Ishikawa (cell line): Measurements from ENCODE around the gene AACS.

Experiments used
- CEBPB ChIP-seq: IDR thresholded peaks from 2 replicates; pipeline ENCODE4 v1.6.1; 2012
- CREB1 ChIP-seq: IDR thresholded peaks from 2 replicates; pipeline ENCODE4 v1.6.1; 2012; ENCODE audit warnings: low read depth
- EGR1 ChIP-seq: IDR thresholded peaks from 2 replicates; pipeline ENCODE4 v1.6.1; 2012
- EP300 ChIP-seq: IDR thresholded peaks from 2 replicates; pipeline ENCODE4 v1.6.1; 2012; ENCODE audit warnings: borderline replicate concordance
- FOXM1 ChIP-seq: IDR thresholded peaks from 2 replicates; pipeline ENCODE4 v1.6.1; 2012; ENCODE audit warnings: low read depth, borderline replicate concordance
- NFIC ChIP-seq: IDR thresholded peaks from 2 replicates; pipeline ENCODE4 v1.6.1; 2012
- RAD21 ChIP-seq: IDR thresholded peaks from 2 replicates; pipeline ENCODE4 v1.6.1; 2012; ENCODE audit warnings: low read depth
- TAF1 ChIP-seq: IDR thresholded peaks from 2 replicates; pipeline ENCODE4 v1.6.1; 2012; ENCODE audit warnings: low read depth, mild to moderate bottlenecking
- TCF12 ChIP-seq: IDR thresholded peaks from 2 replicates; pipeline ENCODE4 v1.6.1; 2012; ENCODE audit warnings: low read depth
- TEAD4 ChIP-seq: IDR thresholded peaks from 2 replicates; pipeline ENCODE4 v1.6.1; 2012
- YY1 ChIP-seq: IDR thresholded peaks from 2 replicates; pipeline ENCODE4 v1.6.1; 2012; ENCODE audit warnings: low read depth
- TF ChIP-seq, protein P1 (sequence below): IDR thresholded peaks from 2 replicates; pipeline ENCODE4 v1.6.1; 2012; ENCODE audit warnings: low read depth, mild to moderate bottlenecking
- TF ChIP-seq, protein P2 (sequence below): IDR thresholded peaks from 2 replicates; pipeline ENCODE4 v1.6.1; 2012
- TF ChIP-seq, protein P3 (sequence below): IDR thresholded peaks from 2 replicates; pipeline ENCODE4 v1.6.1; 2012

DNA sequence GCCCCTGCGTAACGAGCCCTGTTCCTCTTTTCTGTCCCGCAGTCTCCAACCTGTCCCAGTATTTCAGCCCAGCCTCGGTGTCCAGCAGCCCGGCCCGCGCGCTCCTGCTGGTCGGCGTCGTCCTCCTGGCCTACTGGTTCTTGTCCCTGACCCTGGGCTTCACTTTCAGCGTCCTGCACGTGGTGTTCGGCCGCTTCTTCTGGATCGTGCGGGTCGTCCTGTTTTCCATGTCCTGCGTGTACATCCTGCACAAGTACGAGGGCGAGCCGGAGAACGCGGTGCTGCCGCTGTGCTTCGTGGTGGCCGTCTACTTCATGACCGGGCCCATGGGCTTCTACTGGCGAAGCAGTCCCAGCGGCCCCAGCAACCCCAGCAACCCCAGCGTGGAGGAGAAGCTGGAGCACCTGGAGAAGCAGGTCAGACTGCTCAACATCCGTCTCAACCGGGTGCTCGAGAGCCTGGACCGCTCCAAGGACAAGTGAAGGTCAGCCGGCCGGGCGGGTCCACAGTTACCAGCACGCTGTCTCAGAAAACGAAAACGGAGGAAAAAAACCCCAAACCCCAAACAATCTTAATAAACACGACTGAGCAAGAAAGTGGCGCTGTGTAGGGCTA lies 40.2 kb upstream of the AACS start:
- TF ChIP-seq EGR1 (no peak), RAD21 (no peak), CEBPB (no peak), EP300 (no peak), TAF1 (no peak), FOXM1 (no peak), TCF12 (no peak), YY1 (no peak), CREB1 (no peak), TEAD4 (no peak), NFIC (no peak)
- TF ChIP-seq, protein P1, sequence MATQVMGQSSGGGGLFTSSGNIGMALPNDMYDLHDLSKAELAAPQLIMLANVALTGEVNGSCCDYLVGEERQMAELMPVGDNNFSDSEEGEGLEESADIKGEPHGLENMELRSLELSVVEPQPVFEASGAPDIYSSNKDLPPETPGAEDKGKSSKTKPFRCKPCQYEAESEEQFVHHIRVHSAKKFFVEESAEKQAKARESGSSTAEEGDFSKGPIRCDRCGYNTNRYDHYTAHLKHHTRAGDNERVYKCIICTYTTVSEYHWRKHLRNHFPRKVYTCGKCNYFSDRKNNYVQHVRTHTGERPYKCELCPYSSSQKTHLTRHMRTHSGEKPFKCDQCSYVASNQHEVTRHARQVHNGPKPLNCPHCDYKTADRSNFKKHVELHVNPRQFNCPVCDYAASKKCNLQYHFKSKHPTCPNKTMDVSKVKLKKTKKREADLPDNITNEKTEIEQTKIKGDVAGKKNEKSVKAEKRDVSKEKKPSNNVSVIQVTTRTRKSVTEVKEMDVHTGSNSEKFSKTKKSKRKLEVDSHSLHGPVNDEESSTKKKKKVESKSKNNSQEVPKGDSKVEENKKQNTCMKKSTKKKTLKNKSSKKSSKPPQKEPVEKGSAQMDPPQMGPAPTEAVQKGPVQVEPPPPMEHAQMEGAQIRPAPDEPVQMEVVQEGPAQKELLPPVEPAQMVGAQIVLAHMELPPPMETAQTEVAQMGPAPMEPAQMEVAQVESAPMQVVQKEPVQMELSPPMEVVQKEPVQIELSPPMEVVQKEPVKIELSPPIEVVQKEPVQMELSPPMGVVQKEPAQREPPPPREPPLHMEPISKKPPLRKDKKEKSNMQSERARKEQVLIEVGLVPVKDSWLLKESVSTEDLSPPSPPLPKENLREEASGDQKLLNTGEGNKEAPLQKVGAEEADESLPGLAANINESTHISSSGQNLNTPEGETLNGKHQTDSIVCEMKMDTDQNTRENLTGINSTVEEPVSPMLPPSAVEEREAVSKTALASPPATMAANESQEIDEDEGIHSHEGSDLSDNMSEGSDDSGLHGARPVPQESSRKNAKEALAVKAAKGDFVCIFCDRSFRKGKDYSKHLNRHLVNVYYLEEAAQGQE, result no peak
- TF ChIP-seq, protein P2, sequence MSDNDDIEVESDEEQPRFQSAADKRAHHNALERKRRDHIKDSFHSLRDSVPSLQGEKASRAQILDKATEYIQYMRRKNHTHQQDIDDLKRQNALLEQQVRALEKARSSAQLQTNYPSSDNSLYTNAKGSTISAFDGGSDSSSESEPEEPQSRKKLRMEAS, result no peak
- TF ChIP-seq, protein P3, sequence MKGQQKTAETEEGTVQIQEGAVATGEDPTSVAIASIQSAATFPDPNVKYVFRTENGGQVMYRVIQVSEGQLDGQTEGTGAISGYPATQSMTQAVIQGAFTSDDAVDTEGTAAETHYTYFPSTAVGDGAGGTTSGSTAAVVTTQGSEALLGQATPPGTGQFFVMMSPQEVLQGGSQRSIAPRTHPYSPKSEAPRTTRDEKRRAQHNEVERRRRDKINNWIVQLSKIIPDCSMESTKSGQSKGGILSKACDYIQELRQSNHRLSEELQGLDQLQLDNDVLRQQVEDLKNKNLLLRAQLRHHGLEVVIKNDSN, result no peak
